H1 (cell line): Measurements from ENCODE around the gene STIMATE. TPM values are rescaled to one million over a fixed set of nuclear protein-coding genes. Genes with fewer than 3 reads are reported as not detected.

Source experiments
- CBX8 ChIP-seq: fragments of 300-800, 300-1000 bp; sonication (generic); IDR thresholded peaks from 2 replicates; pipeline ENCODE4 v1.7.1; 2016; ENCODE audit warnings: low read depth, low read length, borderline replicate concordance
- RAD21 ChIP-seq, 2 experiments: IDR thresholded peaks in 1 of 2; conservative IDR thresholded peaks in 1 of 2; 2 replicates each; pipeline ENCODE4 v1.6.1; 2011; ENCODE audit warnings: low read depth in 2 of 2, low read length in 2 of 2, improper control_type of control experiment in 1 of 2, inconsistent platforms in 1 of 2, mild to moderate bottlenecking in 1 of 2, moderate library complexity in 1 of 2
- RFX5 ChIP-seq: IDR thresholded peaks from 2 replicates; pipeline ENCODE4 v1.6.1; 2011; ENCODE audit warnings: low read depth, low read length, improper control_type of control experiment, borderline replicate concordance
- TBP ChIP-seq: IDR thresholded peaks from 2 replicates; pipeline ENCODE4 v1.6.1; 2011; ENCODE audit warnings: low read depth, low read length, improper control_type of control experiment
- polyA plus RNA-seq, 7 experiments: library from polyadenylated mRNA; depleted of rRNA in 3 of 7; stranded (reverse) in 5 of 7; unstranded in 2 of 7; fragments of >200 nt in 5 of 7; fragments of 200-250 nt in 2 of 7; gene quantifications; 1 replicate in 5 of 7; 2 replicates in 1 of 7; 4 replicates in 1 of 7; pipeline versions ENCODE4 v1.2.1 to v1.2.3, GENCODE V29; 2011 to 2013; ENCODE audit warnings: missing spikeins in 2 of 7, mixed read lengths in 2 of 7
- total RNA-seq: library from RNA; stranded (reverse); fragmentation: NEBNext Ultra II Directional; extraction: Animal tissue kit (Norgen Biotek cat#: 25700); gene quantifications from 2 replicates; pipeline ENCODE4 v1.2.1, GENCODE V29; 2021
- TF ChIP-seq, protein P1 (sequence below): IDR thresholded peaks from 2 replicates; pipeline ENCODE4 v1.6.1; 2012; ENCODE audit warnings: inconsistent platforms
- TF ChIP-seq, protein P2 (sequence below): IDR thresholded peaks from 2 replicates; pipeline ENCODE4 v1.6.1; 2011; ENCODE audit warnings: low read length, improper control_type of control experiment

STIMATE gene
- total and polyA plus RNA-seq, 2 of the 8 experiments (the other 6 are each of a cell fraction or from before 2014, with no cell fraction given) = 17.5 to 22.1 TPM

DNA sequence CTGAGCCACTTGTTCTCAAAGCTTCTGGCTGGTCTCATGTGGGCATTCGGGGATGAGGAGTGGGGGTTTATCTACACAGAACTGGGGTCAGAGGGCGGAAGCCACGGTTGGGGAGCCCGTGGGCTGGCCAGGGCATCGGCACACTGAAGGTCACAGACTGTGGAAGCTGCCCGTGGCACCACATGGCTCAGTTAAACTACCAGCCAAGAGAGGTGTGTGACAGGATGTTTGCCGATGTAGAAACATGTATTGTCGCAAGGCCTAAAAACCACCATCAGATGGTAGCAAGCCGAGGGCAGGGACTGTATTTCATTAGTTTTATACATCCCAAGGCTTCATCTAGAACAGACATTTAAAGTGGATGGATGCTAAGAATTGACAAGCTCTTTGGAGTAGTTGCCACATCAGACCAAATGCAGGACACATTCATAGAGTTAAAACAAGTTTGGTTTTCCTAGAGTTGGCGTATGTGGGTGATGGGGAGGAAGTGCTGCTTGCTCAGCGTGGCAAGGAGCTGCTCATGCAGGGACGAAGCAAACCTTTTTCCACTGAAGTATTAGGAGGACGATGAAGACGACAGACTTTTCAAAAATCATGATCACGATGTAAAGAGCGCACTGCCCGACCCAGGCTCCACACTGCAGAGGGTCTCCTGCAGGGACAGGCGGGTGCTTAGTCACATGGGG lies 52.9 kb downstream of the STIMATE start (continued):
- no peak for TF ChIP-seq RFX5
- TF ChIP-seq, protein P1, sequence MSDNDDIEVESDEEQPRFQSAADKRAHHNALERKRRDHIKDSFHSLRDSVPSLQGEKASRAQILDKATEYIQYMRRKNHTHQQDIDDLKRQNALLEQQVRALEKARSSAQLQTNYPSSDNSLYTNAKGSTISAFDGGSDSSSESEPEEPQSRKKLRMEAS = no peak
- TF ChIP-seq, protein P2, sequence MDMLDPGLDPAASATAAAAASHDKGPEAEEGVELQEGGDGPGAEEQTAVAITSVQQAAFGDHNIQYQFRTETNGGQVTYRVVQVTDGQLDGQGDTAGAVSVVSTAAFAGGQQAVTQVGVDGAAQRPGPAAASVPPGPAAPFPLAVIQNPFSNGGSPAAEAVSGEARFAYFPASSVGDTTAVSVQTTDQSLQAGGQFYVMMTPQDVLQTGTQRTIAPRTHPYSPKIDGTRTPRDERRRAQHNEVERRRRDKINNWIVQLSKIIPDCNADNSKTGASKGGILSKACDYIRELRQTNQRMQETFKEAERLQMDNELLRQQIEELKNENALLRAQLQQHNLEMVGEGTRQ = no peak
- TF ChIP-seq TBP = no peak
- no peak for TF ChIP-seq RAD21 (IDR thresholded peaks at IDR 0.05 in 1 of 2, conservative IDR thresholded peaks at IDR 0.05 in 1 of 2; ENCODE audit: low read depth in 2 of 2, low read length in 2 of 2)
- no peak for TF ChIP-seq CBX8
